GM12878 (cell line): ENCODE results near the gene RSPO4. TPM values are rescaled to one million over a fixed set of nuclear protein-coding genes. Genes with fewer than 3 reads are reported as not detected.

Source experiments
- ATAC-seq: fragments of 200-7000 bp; cut with Tn5 transposase; 3 replicates; pipeline ENCODE4 v1.9.1; 2020; ENCODE audit warnings: mild to moderate bottlenecking, moderate library complexity
- BruUV-seq: library from RNA; stranded (reverse); fragments of 400-500 nt; replicated peaks from 2 replicates; lab custom pipeline; 2021; lab: Mats Ljungman, UMichigan
- CTCF ChIA-PET: fragments of 300-600 bp; sonication (Branson Sonifier 250); formaldehyde crosslinking; extraction: SDS; loops from one replicate; lab custom pipeline; 2021; ENCODE audit warnings: inconsistent platforms; lab: Yijun Ruan, JAX
- POLR2A ChIA-PET: fragments of 350-600 bp; formaldehyde crosslinking; extraction: SDS; loops from one replicate; lab custom pipeline; 2021; ENCODE audit warnings: inconsistent platforms; lab: Charles Lee
- RAD21 ChIA-PET: fragments of 300-600 bp; sonication (Branson Sonifier 250); formaldehyde crosslinking; loops from one replicate; lab custom pipeline; 2023; ENCODE audit warnings: antibody characterized with exemption; ENCODE audit not compliant: unreplicated experiment; lab: Charles Lee
- SMC1A ChIA-PET: fragments of 300-600 bp; sonication (Branson Sonifier 250); formaldehyde crosslinking; loops from one replicate; lab custom pipeline; 2023; ENCODE audit not compliant: unreplicated experiment, uncharacterized antibody; lab: Charles Lee
- DNase-seq: peaks from one replicate; pipeline ENCODE4 v3.0.0-alpha.2; 2011; ENCODE audit warnings: low read depth, low spot score
- FAIRE-seq: peaks from 3 replicates; lab custom pipeline; 2011; peaks lifted over from hg19 to GRCh38; lab: Jason Lieb, UNC
- H2AFZ ChIP-seq: 2 replicates; pipeline ENCODE4 v1.6.0; 2011; ENCODE audit warnings: low read depth, low read length, control low read depth; ENCODE audit not compliant: control insufficient read depth
- H3K27ac ChIP-seq: 2 replicates; pipeline ENCODE4 v1.5.1; 2011; ENCODE audit warnings: control low read depth; ENCODE audit not compliant: control insufficient read depth, insufficient read depth
- H3K27me3 ChIP-seq, 2 experiments: replicated peaks in 1 of 2; 2 replicates each; pipeline versions ENCODE4 v1.6.0 to v1.6.1; 2011; ENCODE audit warnings: low read length in 1 of 2; ENCODE audit not compliant: control insufficient read depth in 2 of 2, insufficient read depth in 2 of 2
- H3K36me3 ChIP-seq, 2 experiments: 2 replicates each; pipeline ENCODE4 v1.5.1; 2011; ENCODE audit warnings: low read length in 1 of 2; ENCODE audit not compliant: control insufficient read depth in 2 of 2, insufficient read depth in 2 of 2
- H3K4me1 ChIP-seq: 2 replicates; pipeline ENCODE4 v1.6.1; 2011; ENCODE audit warnings: mild to moderate bottlenecking, low read length, moderate library complexity, mixed read lengths; ENCODE audit not compliant: control insufficient read depth, insufficient read depth
- H3K4me2 ChIP-seq: 2 replicates; pipeline ENCODE4 v1.6.0; 2011; ENCODE audit warnings: control low read depth; ENCODE audit not compliant: control insufficient read depth, insufficient read depth
- H3K4me3 ChIP-seq: fragments of 200-600 bp; sonication (generic); 2 replicates; pipeline ENCODE4 v1.5.1; 2016
- H3K79me2 ChIP-seq: 2 replicates; pipeline ENCODE4 v1.6.0; 2011; ENCODE audit warnings: low read length; ENCODE audit not compliant: control insufficient read depth, insufficient read depth
- H3K9ac ChIP-seq: 2 replicates; pipeline ENCODE4 v1.8.0; 2011; ENCODE audit warnings: low read length, control low read depth, mixed read lengths; ENCODE audit not compliant: control insufficient read depth, insufficient read depth
- H3K9me3 ChIP-seq: replicated peaks from 3 replicates; pipeline ENCODE4 v1.5.1; 2011; ENCODE audit warnings: mild to moderate bottlenecking, low read length; ENCODE audit not compliant: control insufficient read depth, insufficient read depth
- H4K20me1 ChIP-seq: 2 replicates; pipeline ENCODE4 v1.6.0; 2011; ENCODE audit not compliant: control insufficient read depth, insufficient read depth
- ASH2L ChIP-seq: fragments of 300-600, 200-600 bp; sonication (generic); IDR thresholded peaks from 2 replicates; pipeline ENCODE4 v1.6.1; 2017; ENCODE audit warnings: low read depth, mild to moderate bottlenecking, borderline replicate concordance
- CHD1 ChIP-seq: IDR thresholded peaks from 2 replicates; pipeline ENCODE4 v1.6.1; 2012; ENCODE audit warnings: low read depth, low read length, improper control_type of control experiment
- EP300 ChIP-seq, 2 experiments: fragments of 150-350 bp in 1 of 2; IDR thresholded peaks; 2 replicates each; pipeline ENCODE4 v1.6.1; 2011 to 2012; ENCODE audit warnings: low read depth in 2 of 2, low read length in 2 of 2, borderline replicate concordance in 1 of 2, improper control_type of control experiment in 1 of 2, inconsistent platforms in 1 of 2; ENCODE audit not compliant: control insufficient read depth in 1 of 2
- FOS ChIP-seq: IDR thresholded peaks from 3 replicates; pipeline ENCODE4 v1.6.1; 2011; ENCODE audit warnings: borderline replicate concordance; ENCODE audit not compliant: insufficient read length; ENCODE audit errors: extremely low read depth
- FOXM1 ChIP-seq: IDR thresholded peaks from 2 replicates; pipeline ENCODE4 v1.6.1; 2012; ENCODE audit warnings: low read depth, mild to moderate bottlenecking, inconsistent platforms, low read length, moderate library complexity
- MEF2A ChIP-seq: IDR thresholded peaks from 2 replicates; pipeline ENCODE4 v1.6.1; 2011; ENCODE audit warnings: low read depth, mild to moderate bottlenecking, low read length, moderate library complexity; ENCODE audit not compliant: insufficient read depth
- MTA2 ChIP-seq: fragments of 450-650 bp; IDR thresholded peaks from 2 replicates; pipeline ENCODE4 v1.6.1; 2016; ENCODE audit warnings: low read depth, mild to moderate bottlenecking, moderate library complexity
- PAX5 ChIP-seq: IDR thresholded peaks from 2 replicates; pipeline ENCODE4 v1.6.1; 2011; ENCODE audit warnings: low read depth, low read length, borderline replicate concordance
- RAD51 ChIP-seq: fragments of 450-650 bp; IDR thresholded peaks from 2 replicates; pipeline ENCODE4 v1.6.1; 2016; ENCODE audit warnings: moderate library complexity, mild to moderate bottlenecking, inconsistent platforms
- STAT3 ChIP-seq: IDR thresholded peaks from 2 replicates; pipeline ENCODE4 v1.6.1; 2011; ENCODE audit warnings: low read depth, low read length, improper control_type of control experiment
- USF2 ChIP-seq: IDR thresholded peaks from 2 replicates; pipeline ENCODE4 v1.6.1; 2011; ENCODE audit warnings: low read depth, low read length, improper control_type of control experiment, borderline replicate concordance
- WGBS: methylation state at CpG from one replicate; pipeline ENCODE4 v1.1.6; 2016; ENCODE audit warnings: low lambda C conversion rate; ENCODE audit not compliant: insufficient replicate concordance, insufficient coverage; ENCODE audit errors: missing lambda C conversion rate; 5-methylcytosine and 5-hydroxymethylcytosine counted together
- in situ Hi-C: fragments of 300-500 bp; cut with MboI; formaldehyde crosslinking; loops from 9 replicates; pipeline ENCODE4 v1.14.3; 2018; ENCODE audit warnings: mixed read lengths
- intact Hi-C: fragments of 100-400 bp; cut with micrococcal nuclease; formaldehyde crosslinking; loops from one replicate; pipeline ENCODE4 v1.14.2; 2022; ENCODE audit not compliant: unreplicated experiment
- polyA plus RNA-seq, 11 experiments: library from polyadenylated mRNA; depleted of rRNA in 4 of 11; unstranded in 6 of 11; stranded (reverse) in 5 of 11; fragments of >200 nt; fragmentation: Nextera tagmentation in 4 of 11; fragmentation: Illumina TruSeq in 1 of 11; extraction: Ambion mirVana in 4 of 11; extraction: Trizol in 1 of 11; gene quantifications; 1 replicate in 1 of 11; 2 replicates in 10 of 11; pipeline versions ENCODE4 v1.2.1 to v1.2.3, GENCODE V29; 2011 to 2016; ENCODE audit warnings: inconsistent platforms in 2 of 11, missing spikeins in 2 of 11, low read depth in 1 of 11
- total RNA-seq, 4 experiments: library from RNA; depleted of rRNA in 3 of 4; stranded (reverse); fragments of >200 nt in 3 of 4; fragmentation: Illumina TruSeq in 1 of 4; extraction: Trizol in 1 of 4; gene quantifications; 2 replicates each; pipeline versions ENCODE4 v1.2.1 to v1.2.3, GENCODE V29; 2013 to 2021
- TF ChIP-seq, protein P1 (sequence below): fragments of 450-650 bp; formaldehyde crosslinking; IDR thresholded peaks from 2 replicates; pipeline ENCODE4 v1.4.0; 2020; ENCODE audit warnings: mild to moderate bottlenecking, moderate library complexity
- TF ChIP-seq, protein P2 (sequence below): IDR thresholded peaks from 2 replicates; pipeline ENCODE4 v1.6.1; 2012; ENCODE audit warnings: low read depth, low read length, improper control_type of control experiment
- TF ChIP-seq, protein P3 (sequence below): fragments of 450-650 bp; IDR thresholded peaks from 2 replicates; pipeline ENCODE4 v1.6.1; 2017; ENCODE audit warnings: low read depth, mild to moderate bottlenecking, moderate library complexity

Gene RSPO4
- total and polyA plus RNA-seq, 10 of the 15 experiments (the other 5 are each of a cell fraction or from before 2014, with no cell fraction given): 0.06 TPM; not detected in 9

DNA sequence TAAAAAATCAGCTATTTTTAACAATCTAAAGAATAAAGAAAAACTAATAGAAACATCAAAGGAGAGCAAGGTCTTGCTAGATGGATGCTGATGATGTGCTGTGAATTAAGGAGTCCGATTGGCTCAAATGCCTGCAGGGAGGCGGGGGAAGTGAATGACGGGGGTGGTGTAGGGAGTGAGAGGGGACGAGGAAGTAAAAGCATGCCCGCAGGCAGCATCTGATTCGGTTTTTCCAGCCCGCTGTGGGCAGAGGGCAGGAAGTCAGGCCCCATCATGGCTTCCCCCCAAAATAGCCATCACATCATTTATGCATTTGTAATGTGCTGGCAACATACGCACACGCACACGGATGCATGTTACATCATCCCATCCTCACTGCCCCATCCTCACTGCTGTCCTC, 10.3 kb downstream of the RSPO4 start:
- Histone ChIP-seq H3K4me1 (no peaks in the 10 kb centered on the region), H4K20me1 (no peaks in the 10 kb centered on the region), H3K79me2 (no peaks in the 10 kb centered on the region), H3K27ac (no peak overlapping the region), H3K4me3 (no peak overlapping the region), H3K9ac (no peak overlapping the region), H3K4me2 (no peak overlapping the region), H2AFZ (no peak overlapping the region), H3K27me3 (peaks cover 1 to 9% of the 10 kb centered on the region in 2 experiments; a peak in 3 of 4 replicates), H3K36me3 (no peaks in the 10 kb centered on the region), H3K9me3 (no peaks in the 10 kb centered on the region)
- ATAC-seq (no peak), DNase-seq (no peak), FAIRE-seq (no peak)
- 27% methylated on average over 10 of the region's 10 CpGs for WGBS
- SMC1A ChIA-PET: no interaction called here
- RAD21 ChIA-PET: no interaction called here
- intact Hi-C loops: no loop called here
- BruUV-seq: no TSS peak
- CTCF ChIA-PET: no interaction called here
- in situ Hi-C loops: no loop called here
- POLR2A ChIA-PET: no interaction called here
- TF ChIP-seq ASH2L: no peak
- TF ChIP-seq, protein P1, sequence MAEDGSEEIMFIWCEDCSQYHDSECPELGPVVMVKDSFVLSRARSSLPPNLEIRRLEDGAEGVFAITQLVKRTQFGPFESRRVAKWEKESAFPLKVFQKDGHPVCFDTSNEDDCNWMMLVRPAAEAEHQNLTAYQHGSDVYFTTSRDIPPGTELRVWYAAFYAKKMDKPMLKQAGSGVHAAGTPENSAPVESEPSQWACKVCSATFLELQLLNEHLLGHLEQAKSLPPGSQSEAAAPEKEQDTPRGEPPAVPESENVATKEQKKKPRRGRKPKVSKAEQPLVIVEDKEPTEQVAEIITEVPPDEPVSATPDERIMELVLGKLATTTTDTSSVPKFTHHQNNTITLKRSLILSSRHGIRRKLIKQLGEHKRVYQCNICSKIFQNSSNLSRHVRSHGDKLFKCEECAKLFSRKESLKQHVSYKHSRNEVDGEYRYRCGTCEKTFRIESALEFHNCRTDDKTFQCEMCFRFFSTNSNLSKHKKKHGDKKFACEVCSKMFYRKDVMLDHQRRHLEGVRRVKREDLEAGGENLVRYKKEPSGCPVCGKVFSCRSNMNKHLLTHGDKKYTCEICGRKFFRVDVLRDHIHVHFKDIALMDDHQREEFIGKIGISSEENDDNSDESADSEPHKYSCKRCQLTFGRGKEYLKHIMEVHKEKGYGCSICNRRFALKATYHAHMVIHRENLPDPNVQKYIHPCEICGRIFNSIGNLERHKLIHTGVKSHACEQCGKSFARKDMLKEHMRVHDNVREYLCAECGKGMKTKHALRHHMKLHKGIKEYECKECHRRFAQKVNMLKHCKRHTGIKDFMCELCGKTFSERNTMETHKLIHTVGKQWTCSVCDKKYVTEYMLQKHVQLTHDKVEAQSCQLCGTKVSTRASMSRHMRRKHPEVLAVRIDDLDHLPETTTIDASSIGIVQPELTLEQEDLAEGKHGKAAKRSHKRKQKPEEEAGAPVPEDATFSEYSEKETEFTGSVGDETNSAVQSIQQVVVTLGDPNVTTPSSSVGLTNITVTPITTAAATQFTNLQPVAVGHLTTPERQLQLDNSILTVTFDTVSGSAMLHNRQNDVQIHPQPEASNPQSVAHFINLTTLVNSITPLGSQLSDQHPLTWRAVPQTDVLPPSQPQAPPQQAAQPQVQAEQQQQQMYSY (CRISPR knock-in tag): no peak
- TF ChIP-seq RAD51: no peak
- no peak for TF ChIP-seq MEF2A
- TF ChIP-seq, protein P2, sequence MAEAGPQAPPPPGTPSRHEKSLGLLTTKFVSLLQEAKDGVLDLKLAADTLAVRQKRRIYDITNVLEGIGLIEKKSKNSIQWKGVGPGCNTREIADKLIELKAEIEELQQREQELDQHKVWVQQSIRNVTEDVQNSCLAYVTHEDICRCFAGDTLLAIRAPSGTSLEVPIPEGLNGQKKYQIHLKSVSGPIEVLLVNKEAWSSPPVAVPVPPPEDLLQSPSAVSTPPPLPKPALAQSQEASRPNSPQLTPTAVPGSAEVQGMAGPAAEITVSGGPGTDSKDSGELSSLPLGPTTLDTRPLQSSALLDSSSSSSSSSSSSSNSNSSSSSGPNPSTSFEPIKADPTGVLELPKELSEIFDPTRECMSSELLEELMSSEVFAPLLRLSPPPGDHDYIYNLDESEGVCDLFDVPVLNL: no peak
- TF ChIP-seq MTA2: no peak
- no peak for TF ChIP-seq FOXM1
- no peak for TF ChIP-seq EP300 (IDR thresholded peaks at IDR 0.05; ENCODE audit: borderline replicate concordance in 1 of 2, control insufficient read depth in 1 of 2, low read depth in 2 of 2, low read length in 2 of 2)
- no peak for TF ChIP-seq PAX5
- no peak for TF ChIP-seq USF2
- TF ChIP-seq FOS: no peak
- TF ChIP-seq CHD1: no peak
- no peak for TF ChIP-seq STAT3
- TF ChIP-seq, protein P3, sequence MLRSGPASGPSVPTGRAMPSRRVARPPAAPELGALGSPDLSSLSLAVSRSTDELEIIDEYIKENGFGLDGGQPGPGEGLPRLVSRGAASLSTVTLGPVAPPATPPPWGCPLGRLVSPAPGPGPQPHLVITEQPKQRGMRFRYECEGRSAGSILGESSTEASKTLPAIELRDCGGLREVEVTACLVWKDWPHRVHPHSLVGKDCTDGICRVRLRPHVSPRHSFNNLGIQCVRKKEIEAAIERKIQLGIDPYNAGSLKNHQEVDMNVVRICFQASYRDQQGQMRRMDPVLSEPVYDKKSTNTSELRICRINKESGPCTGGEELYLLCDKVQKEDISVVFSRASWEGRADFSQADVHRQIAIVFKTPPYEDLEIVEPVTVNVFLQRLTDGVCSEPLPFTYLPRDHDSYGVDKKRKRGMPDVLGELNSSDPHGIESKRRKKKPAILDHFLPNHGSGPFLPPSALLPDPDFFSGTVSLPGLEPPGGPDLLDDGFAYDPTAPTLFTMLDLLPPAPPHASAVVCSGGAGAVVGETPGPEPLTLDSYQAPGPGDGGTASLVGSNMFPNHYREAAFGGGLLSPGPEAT: no peak
